Measurements from ENCODE around the gene ALG3.
A peak's percentile ranks its signal among the peaks of the same experiment; 100 is the strongest.

The ALG3 gene

DNA sequence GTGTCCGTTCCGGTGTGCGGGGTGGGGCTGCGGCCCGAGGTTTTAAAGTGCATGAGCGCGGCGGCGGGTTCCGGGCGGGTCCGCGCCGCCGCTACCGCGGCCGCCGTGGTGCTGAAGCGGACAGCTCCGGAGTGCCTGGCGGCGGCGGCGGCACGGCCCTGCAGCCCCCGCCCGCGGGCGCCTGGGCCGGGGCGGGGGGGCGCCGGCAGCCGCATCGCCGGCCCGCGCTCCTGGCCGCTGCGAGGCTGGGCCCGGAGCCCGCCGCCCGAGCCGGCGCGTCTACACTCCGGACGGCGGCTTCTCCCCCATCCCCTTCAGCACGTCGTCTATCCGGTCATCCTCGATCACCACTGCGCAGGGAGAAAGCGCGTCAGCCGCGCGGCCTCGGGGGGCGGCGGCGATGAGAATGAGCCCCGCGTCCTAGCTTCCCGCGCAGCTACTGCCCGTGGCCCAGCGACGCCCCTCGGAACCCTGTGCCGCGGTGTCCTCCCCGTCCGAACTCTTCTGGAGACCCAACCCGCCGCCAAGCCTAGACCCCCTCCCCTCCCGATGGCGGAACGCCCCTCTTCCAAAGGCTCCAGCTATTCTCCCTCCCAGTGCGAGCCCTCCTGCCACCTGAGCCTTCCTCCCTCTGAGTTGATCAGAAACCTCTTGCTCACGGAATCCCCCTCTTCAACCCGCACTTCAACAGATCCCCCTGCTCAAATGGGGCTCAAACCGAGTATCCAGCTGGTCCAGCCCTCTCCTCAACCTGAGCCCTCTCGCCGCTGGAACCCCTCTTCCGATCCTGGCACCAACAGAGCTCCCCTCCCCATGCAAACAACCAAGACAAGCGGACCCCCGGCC is 11.3 kb upstream of the ALG3 start:
- no peak for DNase-seq (ENCODE audit: low spot score)
- FAIRE-seq: no peak

DNA sequence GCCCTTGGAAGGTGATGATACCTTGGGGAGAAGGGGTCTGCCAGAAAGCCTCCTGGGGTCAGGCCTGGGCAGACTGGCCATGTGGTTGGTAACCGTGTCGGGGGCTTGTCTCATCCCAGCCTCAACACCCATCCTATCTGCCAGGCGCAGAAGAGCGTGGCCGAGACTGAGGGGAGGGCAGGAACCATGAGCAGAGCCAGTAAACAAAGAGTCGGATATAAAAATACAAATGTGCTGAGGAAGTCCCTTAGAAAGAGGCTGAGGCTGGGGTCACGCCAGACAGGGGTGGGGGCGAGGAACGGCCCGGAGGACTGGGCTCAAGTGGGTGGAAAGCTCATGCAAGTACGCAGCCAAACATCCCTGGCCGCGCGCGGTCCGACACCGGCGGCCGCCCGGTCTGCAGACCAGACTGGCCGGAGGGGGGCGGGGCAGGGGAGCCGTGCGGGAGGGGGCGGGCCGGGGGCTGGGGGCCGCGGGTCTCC is 10.7 kb upstream of the ALG3 start:
- no peak for FAIRE-seq
- no peak for DNase-seq (ENCODE audit: low spot score)

DNA sequence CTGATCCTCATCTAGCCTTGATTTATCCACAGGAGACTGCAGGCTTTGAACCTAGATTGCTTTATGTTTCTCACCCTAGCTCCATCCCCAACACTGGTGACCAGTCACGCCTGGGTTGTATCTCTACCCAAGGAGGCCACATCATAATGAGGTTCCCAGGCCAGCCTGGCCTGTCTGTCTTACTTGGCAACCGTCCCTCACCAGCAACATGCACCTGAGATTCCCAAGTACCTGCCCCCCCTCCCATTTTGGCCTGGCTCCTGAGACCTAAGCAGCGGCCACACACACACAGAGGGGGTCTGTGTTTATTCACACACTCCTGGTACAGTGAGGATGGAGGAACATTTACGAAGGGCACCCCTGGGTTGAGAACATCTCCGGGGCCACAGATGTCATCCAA is 10.2 kb upstream of the ALG3 start:
- FAIRE-seq (no peak), DNase-seq (ENCODE audit: low spot score) (no peak)

DNA sequence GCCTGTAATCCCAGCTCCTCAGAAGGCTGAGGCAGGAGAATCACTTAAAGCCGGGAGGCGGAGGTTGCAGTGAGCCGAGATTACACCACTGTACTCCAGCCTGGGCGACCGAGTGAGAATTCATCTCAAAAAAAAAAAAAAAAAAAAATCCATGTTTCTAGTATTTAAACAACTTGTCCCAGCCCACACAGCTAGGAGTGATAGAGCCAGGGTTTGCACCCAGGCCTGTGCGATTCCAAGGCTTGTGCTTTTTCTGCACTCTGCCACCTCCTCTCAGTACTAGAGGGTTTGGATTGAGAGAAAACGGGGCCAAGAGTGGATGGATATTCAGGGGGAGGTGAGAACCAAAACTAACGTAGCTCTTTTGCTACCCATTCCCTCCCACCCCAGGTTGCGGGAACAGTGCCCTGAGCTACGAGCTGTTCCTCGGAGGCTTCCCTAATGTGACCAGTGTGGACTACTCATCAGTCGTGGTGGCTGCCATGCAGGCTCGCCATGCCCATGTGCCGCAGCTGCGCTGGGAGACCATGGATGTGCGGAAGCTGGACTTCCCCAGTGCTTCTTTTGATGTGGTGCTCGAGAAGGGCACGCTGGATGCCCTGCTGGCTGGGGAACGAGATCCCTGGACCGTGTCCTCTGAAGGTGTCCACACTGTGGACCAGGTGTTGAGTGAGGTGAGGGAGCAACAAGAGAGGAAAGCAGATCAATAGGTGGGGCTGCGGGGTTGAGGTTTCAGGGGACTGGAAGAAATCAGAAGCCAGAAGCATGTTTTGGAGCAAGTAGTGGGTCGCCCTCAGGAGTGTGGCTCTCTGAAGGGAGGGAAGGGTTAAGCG is 8.5 kb upstream of the ALG3 start:
- DNase-seq (ENCODE audit: low spot score): no peak
- FAIRE-seq: no peak

DNA sequence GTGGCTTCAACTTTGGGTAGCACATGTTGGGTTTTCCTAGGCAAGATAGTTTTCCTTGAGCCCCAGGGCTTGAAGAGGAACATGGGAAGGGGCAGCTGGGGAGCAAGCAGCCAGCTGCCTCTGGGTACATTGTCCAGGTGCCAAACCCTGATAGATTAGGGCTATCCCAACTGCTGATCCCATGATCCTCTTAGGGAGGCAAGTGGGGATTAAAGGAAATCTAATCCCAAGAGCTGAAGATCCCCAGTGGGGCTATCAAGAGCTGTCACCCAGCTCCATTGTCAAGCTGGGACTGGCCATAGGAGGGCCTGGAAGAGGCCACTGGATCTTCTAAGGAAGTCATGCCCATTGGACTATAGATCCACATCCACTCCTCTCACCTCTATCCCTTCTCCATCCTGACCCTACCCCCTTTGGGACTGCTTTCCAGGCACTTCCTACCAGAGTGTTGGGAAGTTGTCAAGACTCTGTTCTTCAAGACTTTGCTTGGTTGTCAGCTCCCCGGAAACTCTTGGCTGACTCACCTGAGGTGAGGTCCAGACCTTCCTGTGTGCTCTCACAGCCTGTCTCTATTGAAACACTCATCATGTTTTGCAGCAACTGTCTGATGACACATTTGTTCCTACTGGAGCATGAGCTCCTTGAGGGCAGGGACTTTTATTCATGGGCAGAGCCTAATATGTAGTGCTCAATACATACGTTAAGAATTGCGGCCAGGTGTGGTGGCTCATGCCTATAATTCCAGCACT is 6.7 kb upstream of the ALG3 start:
- FAIRE-seq: no peak
- peak; percentile 41 for DNase-seq (ENCODE audit: low spot score)

DNA sequence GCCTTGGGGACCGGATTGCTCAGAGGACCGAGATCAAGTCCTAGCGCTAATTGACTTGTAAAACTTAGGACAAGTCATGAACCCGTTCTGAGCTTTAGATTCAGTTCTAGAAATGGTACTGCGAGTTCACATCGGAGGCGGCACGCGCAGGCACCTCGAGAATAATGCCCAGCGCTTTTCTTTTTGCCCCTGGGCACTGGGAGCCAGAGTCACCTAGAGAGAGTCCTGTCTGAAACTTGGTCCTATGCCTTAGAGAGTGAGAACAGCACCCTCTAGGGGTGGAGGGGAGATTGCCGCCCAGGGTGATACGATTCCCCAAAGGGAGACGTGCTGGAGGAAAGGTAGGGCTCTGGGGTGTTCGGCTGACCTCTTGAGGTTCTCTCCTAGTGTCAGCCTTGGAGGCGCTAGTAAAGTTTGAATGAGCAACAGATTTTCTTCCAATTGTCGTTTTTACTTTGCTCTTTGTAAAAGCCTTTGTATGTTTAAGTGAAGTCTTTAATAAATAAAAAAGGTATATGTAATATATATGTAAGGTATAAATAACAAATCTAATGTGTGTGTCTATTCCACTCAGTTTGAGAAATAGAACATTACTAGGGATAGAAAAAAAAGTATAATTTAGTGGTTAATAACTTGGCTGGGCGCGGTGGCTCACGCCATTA is 1.5 kb upstream of the ALG3 start:
- DNase-seq (ENCODE audit: low spot score): peak; percentile 86
- peak; percentile 57 for FAIRE-seq

DNA sequence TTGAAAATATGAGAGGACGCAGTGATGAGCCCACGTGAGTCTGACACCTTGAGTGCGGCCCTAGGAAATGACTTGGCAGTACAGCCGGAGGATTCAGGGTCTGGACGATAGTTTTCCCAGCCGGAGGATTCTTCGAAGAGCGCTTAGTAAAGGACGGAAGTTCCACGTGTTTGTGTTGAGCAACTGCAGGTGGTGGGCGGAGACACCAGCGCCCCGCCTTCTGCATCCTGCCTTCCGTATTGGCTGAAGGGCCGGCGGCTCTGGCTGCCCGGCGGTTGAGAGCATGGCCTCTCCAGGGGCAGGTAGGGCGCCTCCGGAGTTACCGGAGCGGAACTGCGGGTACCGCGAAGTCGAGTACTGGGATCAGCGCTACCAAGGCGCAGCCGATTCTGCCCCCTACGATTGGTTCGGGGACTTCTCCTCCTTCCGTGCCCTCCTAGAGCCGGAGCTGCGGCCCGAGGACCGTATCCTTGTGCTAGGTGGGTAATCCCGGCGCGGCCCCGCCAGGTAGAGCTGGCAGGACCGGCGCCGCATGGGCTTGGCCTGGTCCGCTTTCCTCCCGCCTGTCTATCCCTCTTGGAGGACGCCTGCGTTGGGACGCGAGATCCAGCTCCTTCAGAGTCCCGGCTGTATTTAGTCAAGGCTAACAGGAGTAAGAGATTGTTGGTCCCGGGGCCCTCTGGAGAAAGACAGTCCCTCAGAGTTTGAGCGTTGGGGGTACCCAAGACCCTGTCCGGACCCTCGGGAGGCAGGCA is 827 bp upstream of the ALG3 start, which contains the start of gene EEF1AKMT4:
Gene EEF1AKMT4 (plus strand): TSS at position 261 of the 755 bp plus-strand sequence. CDS start 23 bp downstream, at position 284.
- DNase-seq (ENCODE audit: low spot score) (peak; percentile 98), FAIRE-seq (peak; percentile 80)

DNA sequence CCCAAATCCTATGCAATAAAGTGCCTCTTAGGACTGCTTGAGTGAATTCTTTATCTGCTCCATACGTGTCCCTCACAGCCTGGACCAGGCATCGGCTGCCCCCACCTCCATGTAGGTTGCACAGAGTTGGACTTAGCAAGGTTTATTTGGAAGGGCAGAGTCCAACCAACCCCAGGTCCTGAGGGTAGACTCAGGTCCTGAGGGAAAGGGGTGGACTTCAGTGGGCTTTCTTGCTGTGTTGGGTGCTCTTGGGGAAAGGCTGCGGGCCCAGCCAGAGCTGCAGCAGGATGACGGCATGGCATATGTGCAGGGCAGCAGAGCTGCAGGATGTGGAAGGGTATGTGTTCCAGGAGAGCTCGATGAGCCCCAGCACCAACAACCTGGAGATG is 6.5 kb downstream of the ALG3 start:
- DNase-seq (ENCODE audit: low spot score) (no peak), FAIRE-seq (no peak)

DNA sequence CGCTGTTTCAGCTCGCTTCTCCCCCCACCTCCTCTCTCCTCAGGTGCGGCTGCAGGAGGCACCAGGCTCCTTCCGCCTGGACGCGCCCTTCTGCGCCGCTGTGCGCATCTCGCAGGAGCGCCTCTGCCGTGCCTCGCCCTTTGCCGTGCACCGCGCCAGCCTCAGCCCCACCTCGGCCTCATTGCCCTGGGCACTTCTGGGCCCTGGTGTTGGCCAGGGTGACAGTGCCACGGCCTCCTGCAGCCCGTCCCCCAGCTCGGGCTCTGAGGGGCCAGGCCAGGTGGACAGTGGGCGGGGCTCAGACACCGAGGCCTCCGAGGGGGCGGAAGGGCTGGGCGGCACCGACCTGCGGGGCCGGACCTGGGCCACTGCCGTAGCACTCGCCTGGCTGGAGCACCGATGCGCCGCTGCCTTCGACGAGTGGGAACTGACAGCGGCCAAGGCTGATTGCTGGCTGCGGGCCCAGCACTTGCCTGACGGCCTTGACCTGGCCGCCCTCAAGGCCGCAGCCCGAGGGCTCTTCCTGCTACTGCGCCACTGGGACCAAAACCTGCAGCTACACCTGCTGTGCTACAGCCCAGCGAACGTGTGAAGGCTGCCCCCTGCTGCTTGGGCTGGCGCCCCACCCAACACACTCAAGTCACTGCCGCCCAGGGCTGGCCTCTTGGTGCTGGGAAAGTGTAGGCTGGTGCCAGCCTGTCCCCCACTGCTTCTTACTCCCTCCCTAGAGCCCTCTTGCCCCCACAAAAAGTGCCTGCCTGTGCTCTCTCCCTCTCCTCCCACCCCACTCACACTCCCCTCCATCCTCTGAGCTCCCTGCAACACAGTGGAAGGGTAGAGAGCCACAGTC is 7.1 kb downstream of the ALG3 start:
- no peak for DNase-seq (ENCODE audit: low spot score)

DNA sequence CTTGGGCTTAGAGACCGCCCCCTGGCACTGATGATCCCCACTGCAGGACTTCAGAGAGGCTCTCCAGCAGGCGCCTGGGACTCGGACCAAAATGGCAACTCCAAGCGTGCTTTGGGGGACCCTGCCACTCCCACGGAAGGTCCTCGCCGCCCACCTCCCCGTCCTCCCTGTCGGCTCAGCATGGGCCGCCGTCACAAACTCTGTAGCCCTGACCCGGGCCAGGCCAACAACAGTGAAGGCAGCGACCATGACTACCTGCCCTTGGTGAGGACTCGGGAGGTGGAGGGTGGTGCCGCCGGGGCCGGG is 7.7 kb downstream of the ALG3 start:
- no peak for DNase-seq (ENCODE audit: low spot score)
- FAIRE-seq: no peak

More for the DNA sequence above, 7.1 kb downstream of the ALG3 start:
- no peak for FAIRE-seq

DNA sequence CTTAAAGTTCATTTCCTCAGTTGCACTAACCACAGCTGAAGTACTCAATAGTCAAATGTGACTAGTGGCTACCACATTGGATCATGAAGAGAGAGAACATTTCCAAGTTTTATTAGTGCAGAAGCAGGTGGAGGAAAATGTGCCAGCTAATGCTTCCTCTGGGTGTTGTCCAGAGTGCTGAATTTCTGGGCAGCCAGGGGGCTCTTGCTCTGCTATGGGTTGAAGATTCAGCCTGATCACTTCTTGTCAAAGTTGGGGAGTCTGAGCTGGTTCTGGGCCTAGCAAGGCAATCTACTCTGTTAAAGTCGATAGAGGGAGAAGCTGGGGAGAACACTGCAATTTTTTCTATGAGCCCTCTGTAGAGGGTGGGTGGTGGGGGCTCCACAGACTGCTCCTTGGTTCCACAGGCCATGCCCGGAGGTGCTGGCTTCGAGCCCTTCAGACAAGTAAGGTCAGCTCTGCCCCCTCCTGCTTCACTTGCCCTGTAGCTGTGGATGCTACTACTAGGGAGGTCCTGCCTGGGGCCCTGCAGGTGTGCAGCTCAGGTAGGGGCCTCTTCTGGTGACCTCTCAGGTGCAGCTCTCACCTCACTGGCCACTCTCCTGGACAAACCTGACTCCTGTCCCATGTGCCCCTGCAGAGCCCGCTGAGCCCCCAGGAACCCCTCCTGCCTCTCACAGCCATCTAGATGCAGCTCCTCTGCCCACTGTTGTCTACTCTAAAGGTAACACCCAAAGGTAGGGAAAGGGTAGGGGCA is 8.2 kb downstream of the ALG3 start:
- FAIRE-seq (no peak), DNase-seq (ENCODE audit: low spot score) (no peak)

DNA sequence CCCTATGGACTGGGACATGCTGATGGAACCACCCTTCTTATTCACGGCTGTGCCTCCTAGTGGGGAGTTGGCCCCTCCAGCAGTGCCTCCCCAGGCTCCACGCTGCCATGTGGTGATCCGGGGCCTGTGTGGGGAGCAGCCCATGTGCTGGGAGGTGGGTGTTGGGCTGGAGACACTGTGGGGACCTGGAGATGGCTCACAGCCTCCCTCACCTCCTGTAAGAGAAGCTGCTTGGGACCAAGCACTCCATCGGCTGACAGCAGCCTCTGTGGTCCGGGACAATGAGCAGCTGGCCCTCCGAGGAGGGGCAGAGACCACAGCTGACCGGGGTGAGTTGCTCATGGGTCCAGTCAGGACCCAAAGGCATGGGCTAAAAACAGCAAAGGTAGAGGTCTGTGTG is 9.1 kb downstream of the ALG3 start:
- no peak for DNase-seq (ENCODE audit: low spot score)
- no peak for FAIRE-seq

DNA sequence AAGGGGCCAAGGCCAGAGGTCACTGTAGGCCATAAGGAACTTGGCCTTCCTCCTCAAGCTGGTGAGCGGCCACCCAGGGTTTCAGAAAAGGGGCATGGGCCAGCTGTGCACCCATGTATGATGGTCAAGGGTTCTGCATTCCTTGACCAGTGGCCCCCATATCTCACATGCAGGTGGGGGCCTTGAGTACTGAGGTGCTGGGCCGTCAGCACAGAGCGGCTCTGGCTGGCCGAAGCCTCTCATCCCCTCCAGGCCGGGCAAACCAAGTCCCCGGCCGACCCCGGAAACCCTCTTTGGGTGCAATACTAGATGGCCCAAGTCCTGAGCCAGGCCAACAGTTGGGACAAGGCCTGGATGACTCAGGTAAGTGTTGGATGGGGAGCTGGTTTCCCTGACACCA is 9.5 kb downstream of the ALG3 start:
- DNase-seq (ENCODE audit: low spot score) (no peak), FAIRE-seq (no peak)

DNA sequence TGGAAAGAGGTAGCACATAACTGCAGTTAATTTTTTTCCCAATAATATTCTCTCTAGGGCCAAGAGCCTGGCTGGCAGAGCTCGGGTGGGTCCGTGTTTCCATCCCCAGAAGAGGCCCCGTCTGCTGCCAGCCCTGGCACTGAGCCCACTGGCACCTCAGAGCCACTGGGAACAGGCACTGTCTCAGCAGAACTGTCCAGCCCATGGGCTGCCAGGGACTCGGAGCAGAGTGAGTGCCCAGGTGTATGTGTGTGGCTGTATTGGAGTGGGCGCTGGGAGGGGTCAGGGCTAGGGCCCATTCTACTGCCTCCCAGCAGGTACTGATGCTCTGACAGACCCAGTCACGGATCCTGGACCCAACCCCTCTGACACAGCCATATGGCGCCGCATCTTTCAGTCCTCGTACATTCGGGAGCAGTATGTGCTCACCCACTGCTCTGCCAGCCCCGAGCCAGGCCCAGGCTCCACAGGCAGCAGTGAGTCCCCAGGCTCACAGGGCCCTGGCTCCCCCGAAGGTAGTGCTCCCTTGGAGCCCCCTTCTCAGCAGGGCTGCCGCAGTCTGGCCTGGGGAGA is 10.4 kb downstream of the ALG3 start:
- no peak for FAIRE-seq

DNA sequence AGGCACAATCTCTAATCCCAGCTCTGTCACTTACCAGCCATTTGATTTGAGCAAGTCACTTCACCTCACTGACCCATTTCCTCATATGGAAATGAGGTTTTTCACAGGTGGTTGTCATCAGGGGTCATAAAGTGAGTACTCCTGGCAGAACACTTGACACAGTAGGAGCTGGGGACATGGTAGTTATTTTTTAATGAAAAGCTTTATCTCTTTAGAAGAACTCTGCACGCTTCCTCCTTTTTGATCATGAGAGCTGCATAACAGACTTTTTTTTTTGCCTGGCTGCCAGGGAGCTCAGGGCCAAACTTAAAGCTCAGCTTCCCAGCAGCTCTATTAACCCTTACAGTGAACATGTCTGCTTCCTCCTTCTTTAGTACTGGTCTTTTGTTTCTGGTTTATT is 11.0 kb downstream of the ALG3 start:
- FAIRE-seq: no peak
- DNase-seq (ENCODE audit: low spot score): no peak

More for the DNA sequence above, 10.4 kb downstream of the ALG3 start:
- no peak for DNase-seq (ENCODE audit: low spot score)

DNA sequence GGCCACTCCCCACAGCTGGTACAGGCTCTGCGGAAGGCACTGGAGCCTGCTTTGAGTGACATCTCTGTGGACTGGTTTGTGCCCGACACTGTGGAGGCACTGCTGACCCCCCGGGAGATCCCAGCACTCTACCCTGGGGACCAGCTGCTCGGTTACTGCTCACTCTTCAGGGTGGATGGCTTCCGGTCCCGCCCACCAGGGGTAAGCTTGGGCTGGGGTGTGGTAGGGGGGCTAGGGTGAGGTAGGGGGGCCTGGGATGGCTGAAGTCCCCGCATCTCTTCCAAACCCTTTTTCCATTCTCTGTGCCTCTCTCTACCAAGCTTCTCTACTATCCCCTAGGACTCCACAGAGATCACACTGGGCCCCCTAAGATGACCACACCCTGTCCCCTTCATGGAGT is 11.6 kb downstream of the ALG3 start:
- DNase-seq (ENCODE audit: low spot score) (no peak), FAIRE-seq (no peak)

DNA sequence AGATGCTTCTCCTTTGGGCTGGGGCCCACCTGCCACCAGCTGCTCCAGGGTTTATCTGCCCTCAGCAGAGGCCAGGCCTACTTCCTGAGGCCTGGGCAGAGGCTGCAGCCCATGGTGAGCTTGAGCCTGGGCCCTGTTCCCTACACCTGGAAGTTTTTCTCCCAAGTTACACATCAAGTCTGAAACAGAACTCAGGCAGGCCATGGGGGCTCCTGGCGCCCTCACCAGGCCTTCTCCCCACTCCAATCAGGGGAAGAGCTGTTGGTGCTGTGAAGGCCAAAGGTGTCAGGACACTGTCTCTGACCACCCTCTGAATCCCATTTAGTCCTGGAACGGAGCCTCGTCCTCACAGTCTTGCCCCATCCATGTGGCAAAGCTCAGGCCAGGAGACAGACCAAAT is 12.1 kb downstream of the ALG3 start:
- no peak for DNase-seq (ENCODE audit: low spot score)

DNA sequence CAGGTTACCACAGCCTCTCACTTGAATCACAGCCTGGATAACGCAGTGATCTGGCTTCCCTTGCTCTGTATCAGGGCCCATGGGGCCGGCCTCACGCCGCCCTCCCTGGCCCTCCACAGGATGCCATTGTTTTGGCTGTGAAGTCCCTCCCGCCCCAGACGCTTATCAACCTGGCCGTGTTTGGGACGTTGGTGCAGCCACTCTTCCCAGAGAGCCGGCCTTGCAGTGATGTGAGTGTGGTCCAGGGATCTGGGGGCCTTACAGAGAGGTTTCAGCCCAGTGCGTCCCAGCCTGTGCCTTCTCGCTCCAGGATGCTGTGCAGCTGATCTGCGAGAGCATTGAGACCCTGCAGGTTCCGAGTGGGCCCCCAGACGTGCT is 12.7 kb downstream of the ALG3 start:
- no peak for DNase-seq (ENCODE audit: low spot score)
- FAIRE-seq: no peak

More for the DNA sequence above, 12.1 kb downstream of the ALG3 start:
- no peak for FAIRE-seq
